DMS153 treated with DMSO at 0.1 percent for 48 hours (cell line): ENCODE results near the gene PCSK6.

Source experiments
- DNase-seq: peaks from one replicate; lab custom pipeline; 2025; ENCODE audit not compliant: unreplicated experiment; lab: John Stamatoyannopoulos, UW

The PCSK6 gene

DNA sequence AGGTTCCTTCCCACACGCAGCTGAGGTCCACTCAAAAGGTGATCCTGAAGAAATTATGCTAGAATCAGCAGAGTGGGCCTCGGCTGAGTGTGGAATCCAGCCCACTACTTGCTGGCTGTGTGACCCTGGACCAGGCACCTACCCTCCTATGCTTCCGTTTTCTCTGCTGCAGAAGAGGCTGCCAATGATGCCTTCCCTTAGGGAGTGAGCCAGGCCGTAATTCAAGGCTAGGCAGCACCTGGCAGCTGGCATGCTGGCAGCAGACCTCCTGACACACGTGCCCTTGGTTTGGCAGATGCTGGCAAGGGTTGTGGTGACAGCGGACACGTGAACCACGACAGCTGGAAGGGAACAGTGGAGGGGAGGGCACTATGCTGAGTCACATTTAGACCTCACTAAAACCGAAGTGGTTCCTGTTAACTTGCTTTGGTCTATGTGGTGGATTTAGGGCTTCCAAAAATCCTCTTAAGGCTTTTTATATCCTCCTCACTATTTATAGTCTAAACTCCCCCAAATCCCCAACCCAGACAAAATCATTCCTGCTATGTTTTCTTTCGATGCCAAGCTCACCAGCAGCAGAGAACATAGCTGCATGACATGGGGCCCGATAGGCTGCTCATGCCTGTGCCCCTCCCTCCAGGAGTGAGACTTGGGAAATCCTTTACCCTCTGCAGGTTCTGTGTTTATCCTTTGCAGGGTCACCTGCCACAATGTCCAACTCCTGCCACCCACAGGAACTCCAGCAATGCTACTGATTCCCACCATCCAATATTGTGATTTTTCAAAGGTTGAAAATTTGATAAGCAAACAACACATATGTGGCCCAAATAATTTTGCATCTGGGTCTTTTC, 10.6 kb upstream of the PCSK6 start:
- DNase-seq: no peak

GRCh38 chr15:101498717-101499480, 9.4 kb upstream of the PCSK6 start:
- DNase-seq: no peak

DNA sequence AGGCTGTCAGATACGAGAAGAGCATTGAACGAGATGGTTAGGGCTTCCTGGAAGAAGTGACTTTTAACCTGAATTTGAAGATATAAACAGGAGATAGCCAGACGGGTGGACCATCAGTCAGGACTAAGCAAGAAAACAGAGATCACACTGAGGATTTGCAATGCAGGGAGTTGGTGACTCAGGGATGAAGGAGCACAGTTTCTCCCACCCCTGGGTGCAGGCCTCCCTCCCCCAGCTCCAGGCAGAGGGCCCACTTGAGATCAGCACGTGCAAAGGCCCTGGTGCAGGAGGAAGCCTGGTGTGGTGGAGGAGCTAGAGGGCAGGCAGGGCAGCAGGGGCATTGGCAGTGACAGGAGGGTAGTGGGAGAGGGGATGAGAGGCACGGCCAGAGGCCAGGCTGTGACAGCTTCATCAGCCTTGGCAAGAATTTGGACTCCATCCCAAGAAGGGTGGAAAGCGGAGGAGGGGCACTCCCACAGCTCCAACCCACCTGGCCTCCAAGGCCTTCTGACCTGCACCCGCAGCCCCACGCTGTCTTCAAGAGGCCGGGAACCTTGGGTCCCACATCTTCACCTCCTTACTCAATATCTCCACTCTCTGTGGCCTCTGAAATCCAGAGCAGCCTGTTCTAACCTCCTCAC, 8.7 kb upstream of the PCSK6 start:
- DNase-seq: no peak

DNA sequence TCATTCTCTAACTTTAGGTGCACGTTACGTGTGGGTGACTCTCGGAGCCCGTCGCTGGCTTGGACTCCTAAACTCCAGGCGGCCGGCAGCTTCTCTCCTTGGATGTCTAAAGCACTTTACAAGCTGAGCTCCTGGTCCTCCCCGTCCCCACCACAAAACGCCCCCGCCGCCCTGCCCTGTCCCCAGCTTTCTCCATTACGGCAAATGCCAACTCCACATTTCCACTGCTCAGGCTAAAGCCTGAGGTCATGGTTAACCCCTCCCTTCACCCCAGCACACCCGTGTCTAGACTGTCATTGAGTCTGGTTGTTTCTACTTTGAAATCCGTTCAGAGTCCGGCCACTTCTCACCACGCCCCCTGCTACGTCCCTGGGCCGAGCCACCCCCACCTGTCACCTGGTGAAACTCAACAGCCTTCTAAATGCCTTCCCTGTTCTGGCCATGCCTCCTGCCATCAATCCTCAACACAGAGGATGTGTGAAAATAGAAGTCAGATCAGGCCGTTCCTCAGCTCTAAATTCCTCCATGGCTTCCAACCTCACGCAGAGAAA, 8.1 kb upstream of the PCSK6 start:
- DNase-seq: no peak

GRCh38 chr15:101497017-101497416, 7.5 kb upstream of the PCSK6 start:
- no peak for DNase-seq

- no peak for DNase-seq
Measured at GRCh38 chr15:101496198-101496986, 6.9 kb upstream of the PCSK6 start.

GRCh38 chr15:101495334-101496197, 6.1 kb upstream of the PCSK6 start:
- no peak for DNase-seq

DNA sequence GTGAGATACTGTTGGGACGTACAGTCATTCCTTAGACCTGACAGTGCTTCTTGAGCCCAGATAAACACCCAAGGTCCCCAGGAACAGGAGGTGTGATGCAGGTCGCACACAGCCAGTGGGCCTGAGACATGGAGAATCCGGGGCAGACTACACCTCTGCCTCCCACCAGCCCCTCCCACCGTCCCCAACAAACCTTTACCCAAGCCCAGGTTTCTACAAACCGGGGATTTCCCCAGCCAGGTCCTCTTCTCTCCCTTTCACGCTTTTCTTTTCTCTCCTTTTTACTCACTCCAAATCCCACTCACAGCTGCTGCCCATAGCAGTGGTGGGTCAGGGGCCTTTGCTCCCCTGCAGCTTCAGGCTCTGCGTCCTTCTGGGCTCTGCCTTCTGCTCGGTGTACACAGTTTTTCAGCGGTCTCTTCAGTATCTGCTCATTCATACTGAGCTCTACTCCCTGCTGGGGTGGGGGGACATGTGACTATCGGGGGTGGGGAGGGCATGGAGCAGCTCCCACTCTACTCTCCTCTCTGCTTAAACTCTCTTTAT, 4.8 kb upstream of the PCSK6 start:
- DNase-seq: no peak

GRCh38 chr15:101492766-101493692, 3.5 kb upstream of the PCSK6 start:
- DNase-seq: no peak

GRCh38 chr15:101491734-101492640, 2.5 kb upstream of the PCSK6 start:
- DNase-seq: no peak

GRCh38 chr15:101490922-101491733, 1.6 kb upstream of the PCSK6 start:
- no peak for DNase-seq

DNA sequence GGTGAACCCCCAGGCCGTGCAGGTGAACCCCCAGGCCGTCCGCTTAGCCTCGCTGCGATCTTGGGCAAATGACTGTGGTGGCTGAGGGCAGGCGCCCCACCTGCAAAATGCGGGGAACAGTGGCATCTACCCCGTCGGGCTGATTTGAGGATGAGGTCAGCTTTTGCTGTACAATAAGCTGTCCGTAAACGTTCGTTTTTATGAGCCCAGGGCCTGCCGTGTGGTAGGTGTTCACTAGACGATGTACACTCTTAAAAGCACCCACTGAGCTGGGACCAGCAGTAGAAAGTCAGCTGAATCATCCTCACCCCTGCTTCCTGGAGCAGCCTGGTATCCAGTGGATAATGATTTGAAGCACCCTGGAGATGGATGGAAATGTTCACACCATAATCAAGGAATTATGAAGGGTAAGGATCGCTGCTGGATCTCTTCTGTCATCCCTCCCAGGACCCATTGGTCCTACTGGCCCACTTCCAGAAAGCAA, 943 bp upstream of the PCSK6 start:
- DNase-seq: no peak

DNA sequence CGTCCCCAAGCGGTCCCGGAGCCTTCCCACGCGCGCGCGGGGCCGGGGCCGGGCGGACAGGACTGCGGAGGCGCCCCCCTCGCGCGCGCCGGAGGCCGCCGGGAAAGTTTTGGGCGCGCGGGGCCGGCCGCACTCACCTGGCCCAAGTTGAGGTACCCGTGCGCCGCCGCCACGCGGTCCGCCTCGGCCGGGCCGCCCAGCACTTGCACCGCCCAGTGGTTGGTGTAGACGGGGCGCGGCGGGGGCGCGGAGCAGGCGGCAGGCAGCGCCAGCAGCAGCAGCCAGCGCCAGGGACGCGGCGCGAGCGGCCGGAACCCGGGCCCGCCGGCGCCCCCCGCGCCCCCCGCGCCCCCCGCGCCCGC, 289 bp downstream of the PCSK6 start:
- no peak for DNase-seq

- DNase-seq: no peak
Measured at GRCh38 chr15:101488300-101489164, 975 bp downstream of the PCSK6 start.

DNA sequence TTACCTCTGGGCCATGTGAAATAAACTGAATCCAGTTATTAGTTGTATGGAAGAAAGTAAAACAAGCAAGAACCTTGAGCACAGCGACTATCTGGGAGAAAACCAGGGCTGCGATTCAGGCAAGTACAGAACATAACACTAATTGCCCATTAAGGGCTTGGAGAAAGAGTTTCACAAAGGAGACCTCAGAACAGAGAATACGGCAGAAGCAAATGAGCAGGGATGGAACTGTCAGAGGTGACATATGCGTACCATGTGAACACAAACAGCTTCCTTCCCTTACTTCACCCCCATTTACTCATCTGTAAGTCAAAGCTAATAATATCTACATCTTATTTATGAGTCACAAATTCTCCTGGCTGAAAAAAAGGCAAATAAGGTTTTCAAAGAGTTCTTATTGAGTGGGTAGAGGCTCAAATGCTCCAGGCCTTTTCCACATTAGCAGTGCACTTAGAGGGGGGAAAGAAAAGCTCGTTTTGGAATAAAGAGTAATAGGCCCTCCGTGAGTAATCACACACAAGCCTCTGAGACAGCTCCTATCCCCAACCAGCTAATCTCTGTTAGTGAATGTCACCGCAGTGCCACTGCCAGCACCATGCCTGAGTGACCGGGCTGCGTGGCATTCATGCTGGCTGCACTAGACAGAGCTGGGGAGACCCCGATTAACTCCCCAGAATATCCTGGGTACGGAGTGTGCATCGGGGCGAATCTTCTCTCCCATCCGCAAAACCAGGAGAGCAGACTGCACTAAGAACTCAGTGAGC, 2.6 kb downstream of the PCSK6 start:
- no peak for DNase-seq
